Measurements from ENCODE around the gene RB1.

- TF ChIP-seq POLR2AphosphoS5 (IDR thresholded peaks at IDR 0.05; ENCODE audit: low read depth, low read length) (no peak), TAF1 (IDR thresholded peaks at IDR 0.05; ENCODE audit: borderline replicate concordance, low read depth, low read length) (no peak), POLR2A (IDR thresholded peaks at IDR 0.05; ENCODE audit: low read depth, low read length) (no peak)
Observed at GRCh38 chr13:48457578-48458242, 154.2 kb downstream of the RB1 start.

Data from GM12892 (cell line).